ENCODE data around the gene C19orf33.
"Not testable (repeated sequence)": the region's sequence is repeated elsewhere in the genome, so short reads cannot be mapped to it uniquely, and the experiment has no call there.

Gene C19orf33

GRCh38 chr19:38303517-38304351, at the start of gene C19orf33:
C19orf33 (plus strand) TSS chr19:38304251; CDS start chr19:38304262, 11 bp downstream.
- DNase-seq = no peak

DNA sequence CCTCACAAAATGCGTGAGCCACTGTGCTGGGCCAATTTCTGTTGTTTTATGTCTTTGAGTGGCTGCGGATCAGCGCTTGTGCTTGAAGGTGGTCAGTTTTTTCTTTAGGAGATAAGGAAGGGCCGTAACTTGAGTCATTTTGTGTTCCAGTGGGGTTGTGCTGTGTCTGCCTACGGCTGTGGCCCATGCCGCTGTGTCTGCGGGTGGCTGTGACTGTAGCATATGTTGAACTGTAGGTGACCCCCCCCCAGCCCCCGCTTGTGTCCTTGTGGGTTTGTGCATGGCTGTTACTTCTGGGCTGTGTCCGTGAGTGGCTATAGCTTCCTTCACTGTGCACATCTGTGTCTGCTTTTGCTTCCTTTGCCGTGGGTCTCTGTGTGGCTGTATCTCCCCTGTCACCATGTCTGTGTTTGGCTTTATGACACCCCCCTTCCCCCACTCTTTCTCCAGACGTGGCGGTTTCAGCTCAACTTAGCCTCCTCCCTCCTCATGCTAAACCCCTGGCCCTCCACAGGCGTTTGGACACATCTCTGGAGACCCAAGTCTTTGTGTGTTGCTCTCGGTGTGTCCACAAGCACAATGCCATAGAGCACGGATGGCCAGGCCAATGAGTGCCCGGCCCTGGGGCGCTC, 48.6 kb upstream of the C19orf33 start:
- no peak for DNase-seq

- not testable (repeated sequence) for DNase-seq
Observed at GRCh38 chr19:38261942-38262341, 42.1 kb upstream of the C19orf33 start.

DNA sequence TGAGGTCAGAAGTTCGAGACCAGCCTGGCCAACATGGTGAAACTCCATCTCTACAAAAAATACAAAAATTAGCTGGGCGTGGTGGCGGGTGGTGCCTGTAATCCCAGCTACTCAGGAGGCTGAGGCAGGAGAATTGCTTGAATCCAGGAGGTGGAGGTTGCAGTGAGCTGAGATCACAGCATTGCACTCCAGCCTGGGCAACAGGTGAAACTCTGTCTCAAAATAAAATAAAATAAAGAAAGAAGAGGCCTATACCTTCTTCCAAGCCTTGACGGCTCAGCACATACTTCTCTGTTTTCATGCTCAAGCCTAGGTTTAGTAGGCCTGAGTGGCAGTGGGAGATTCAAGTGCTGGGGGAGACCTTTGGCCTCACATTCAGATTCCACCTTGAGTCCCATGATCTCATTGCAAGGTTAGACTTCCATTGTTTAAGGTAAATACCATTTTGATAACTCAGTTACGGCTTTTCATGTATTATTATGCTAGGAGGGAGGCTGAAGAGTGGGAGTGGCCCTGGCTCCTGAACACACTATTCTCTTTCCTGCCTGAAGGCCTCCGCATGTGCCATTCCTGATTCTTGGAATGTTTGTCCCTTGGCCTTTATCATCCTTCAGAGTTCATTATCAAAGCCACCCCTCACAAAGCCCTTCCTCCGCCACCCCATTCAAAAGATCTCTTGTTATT, 41.3 kb upstream of the C19orf33 start:
- no peak for DNase-seq

DNA sequence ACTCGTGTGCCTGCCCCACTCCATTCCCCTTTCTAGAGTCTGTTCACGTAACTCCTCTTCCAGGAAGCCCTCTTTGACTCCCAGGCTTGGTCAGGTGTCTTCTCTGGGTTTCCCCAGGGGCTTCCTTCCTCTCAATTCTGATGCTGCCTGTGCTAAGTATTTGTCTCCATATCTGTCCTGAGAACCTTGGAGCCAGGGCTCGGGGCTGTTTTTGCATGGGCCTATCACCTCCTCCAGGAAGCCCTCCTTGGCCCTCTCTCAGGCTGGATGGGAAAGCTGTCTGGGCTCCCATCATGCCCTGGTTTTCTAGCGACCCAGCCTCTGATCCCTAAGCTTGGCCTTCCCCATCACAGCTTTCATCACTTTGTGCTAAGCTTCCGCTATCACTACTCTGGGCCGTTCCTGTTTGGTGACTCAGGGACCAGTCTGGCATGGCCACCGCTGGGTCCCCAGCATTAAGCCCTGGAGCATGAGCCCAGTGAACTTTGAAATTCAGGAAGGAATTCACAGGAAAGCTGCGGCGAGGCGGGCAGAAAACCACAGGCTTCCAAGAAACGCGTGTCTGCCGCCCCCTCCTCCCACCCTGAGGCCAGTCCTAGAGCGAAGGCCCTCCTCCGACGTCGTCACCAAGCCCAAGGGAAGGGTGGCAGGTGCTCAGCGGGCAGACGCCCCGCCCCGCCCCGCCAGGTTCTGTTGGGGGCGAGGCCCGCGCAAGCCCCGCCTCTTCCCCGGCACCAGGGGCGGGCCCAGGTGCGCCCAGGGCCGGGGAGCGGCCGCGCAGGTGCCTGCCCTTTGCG, 40.2 kb upstream of the C19orf33 start:
- DNase-seq = no peak

GRCh38 chr19:38264486-38265212, 39.4 kb upstream of the C19orf33 start, which contains the start of gene SPINT2:
SPINT2 (plus strand) TSS chr19:38264573; CDS start chr19:38264893, 320 bp downstream.
- no peak for DNase-seq

- no peak for DNase-seq
Observed at GRCh38 chr19:38265213-38265861, 38.7 kb upstream of the C19orf33 start.

DNA sequence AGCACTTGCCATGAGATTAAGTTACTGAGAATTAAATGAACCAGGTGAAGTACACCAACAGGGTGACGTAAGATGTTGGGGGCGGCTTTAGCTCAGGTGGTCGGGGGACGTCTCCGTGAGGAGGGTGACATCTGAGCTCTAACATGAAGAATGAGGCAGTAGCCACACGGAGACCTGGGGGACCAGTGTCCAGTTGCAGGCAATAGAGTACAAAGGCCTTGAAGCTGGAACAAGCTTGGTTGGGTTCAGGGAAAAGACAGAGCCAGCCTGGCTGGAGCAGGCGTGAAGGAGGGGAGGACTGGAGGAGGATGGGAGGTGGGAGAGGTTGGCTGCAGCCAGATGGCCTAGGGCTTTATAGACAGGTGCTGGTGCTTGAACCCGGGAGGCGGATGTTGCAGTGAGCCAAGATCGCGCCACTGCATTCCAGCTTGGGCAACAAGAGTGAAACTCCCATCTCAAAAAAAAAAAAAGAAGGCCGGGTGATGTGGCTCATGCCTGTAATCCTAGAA, 38.1 kb upstream of the C19orf33 start:
- DNase-seq = no peak

- no peak for DNase-seq
Observed at GRCh38 chr19:38266981-38267597, 37.0 kb upstream of the C19orf33 start.

GRCh38 chr19:38267761-38268483, 36.1 kb upstream of the C19orf33 start:
- DNase-seq = no peak

DNA sequence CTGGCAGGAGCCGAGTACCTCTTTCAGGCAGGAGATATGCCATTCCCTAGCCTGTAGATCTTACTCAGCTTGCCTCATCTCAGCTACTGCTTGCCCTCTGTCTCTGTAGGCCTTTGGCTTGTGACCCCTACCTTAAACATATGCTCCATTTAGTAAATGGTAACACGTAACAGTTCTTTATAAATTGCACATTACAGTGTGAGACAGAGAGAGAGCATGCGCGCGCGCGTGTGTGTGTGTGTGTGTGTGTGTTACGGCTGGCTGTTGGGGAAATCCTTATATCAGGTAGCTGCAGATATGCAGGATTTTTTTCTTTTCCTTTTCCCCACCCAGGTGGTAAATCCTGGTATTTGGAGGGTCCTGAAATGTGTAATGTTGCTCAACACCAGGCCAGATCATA, 35.5 kb upstream of the C19orf33 start:
- no peak for DNase-seq

DNA sequence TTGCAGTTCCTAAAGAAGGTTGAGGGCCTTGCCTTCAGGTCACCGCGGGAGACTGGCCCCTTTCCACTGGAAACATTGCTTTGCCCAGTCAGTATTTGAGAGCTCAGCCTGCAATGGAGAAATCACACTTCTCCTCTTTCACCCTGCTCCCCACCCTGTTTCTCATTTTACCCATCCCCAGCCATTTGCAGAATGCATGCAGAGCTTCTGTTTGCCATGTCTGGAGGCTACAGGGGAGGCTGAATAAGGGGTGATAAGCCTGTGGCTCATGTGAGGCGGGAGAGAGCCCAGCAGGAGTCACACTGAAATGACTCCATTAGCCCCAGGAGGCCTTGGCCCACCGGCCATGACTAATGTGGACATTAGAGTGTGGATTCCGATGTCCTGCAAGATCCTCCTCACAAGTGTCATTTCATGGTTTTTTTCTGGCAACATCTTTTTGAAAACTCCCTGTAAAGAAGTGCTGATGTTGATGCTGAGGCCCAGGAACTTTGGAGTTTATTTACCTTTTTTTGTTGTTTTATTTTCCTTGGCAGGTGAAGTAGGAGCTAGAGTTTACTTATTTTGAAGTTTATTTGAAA, 33.4 kb upstream of the C19orf33 start:
- DNase-seq = no peak

DNA sequence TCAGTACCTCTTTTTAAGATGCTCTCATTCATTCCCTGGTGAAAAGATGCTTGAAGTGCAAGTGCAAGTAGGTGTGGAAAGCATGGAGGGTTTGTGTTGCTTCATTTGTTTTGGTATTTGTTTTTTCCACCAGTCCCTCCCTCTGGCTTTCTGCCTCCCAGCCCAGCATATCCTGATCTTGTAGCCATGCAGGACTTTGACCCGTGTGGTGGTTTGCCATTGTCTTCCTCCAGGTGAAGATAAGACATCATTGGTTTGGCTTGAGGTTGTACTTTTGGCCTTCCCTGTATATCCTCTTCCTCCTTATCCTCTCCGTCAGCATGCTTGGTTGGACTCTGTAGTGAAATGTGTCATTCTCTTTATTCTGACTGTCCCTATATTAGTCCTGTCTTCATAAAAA, 30.6 kb upstream of the C19orf33 start:
- no peak for DNase-seq

DNA sequence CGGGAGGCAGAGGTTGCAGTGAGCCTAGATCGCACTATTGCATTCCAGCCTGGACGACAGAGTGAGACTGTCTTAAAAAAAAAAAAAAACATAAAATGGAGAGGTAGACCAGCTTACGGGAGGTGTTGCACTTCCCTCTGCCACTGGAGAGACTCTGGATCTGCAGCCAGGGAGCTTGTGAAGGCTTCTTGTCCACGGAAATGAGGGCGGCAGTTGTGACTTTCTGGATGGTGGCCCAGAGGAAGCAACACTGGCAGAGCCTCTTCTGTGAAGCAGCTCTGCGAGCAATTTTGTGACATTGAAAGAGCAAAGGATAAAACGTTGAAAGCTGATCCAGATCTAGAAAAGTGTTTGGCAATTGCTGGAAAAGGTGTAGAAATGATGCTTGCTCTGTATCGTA, 29.3 kb upstream of the C19orf33 start:
- no peak for DNase-seq

GRCh38 chr19:38276942-38277517, 27.0 kb upstream of the C19orf33 start:
- DNase-seq = no peak

- DNase-seq = no peak
Observed at GRCh38 chr19:38277549-38277948, 26.5 kb upstream of the C19orf33 start.

- no peak for DNase-seq
Observed at GRCh38 chr19:38277969-38278680, 25.9 kb upstream of the C19orf33 start.

DNA sequence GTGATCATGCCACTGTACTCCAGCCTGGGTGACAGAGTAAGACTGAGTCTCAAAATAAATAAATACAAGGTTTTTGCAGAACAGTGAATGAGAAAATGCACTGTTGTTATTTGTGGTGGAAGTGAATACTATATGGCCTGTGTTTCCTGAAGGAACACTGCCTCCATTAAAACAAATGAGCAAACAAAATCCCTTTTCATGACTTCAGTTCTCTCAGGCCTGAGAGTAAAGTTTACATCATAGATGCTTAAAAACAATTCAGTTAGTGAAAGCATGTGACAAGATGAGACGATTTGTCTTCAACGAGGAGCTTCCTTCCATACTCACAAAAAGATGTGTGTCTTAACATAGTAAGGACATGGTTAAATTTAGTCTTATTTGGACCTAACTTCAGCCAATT, 25.3 kb upstream of the C19orf33 start:
- DNase-seq = no peak
